ENCODE data around the gene TWSG1. TPM values are rescaled to one million over a fixed set of nuclear protein-coding genes. Genes with fewer than 3 reads are reported as not detected.

The TWSG1 gene
- polyA plus RNA-seq, 3 donors: 1.6 to 5.5 (median 3.9) TPM

DNA sequence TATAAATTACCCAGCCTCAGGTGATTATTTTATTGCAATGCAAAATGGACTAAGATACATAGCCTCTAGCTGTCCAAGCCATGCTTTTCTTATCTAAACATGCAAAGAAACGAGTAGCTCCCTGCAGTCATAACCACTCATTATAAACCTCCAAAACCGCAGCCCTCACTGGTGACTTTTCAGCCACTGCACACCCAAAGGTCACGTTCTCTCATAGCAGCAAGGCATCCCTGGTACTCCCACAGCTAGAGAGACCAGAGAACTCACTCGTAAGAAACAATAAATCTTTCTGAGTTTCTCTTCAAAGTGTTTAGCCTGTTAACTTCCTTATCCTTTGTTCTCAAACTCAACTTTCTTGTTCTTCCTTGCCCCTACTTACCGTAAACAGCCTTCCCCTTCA, 112.3 kb downstream of the TWSG1 start:
- H3K27ac Mint-ChIP-seq: no peak overlapping the region

DNA sequence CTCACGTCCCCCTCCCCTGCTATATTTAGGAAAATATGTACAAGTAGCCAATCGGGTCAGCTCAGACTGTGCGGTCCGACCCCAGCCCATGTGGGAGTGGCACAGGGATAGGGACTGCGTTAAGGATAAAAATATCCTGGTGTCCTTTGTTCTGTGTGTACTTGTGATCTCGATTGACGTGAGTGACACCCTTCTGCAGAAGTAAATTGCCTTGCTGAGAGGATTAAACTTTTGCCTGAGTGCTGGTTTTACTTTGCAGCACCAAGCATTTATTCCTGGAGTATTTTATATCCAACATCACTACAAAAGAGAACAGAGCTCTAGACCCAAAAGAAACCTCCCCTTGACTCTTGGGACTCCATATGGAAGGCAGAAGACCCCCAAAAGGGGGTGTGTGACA, 112.8 kb downstream of the TWSG1 start:
- peaks cover 10 to 27% (median 22%) of the 10 kb centered on the region in 7 donors for H3K9me3 Mint-ChIP-seq
- peaks cover 0 to 3% (median 1%) of the 10 kb centered on the region in 3 donors for H3K27me3 Mint-ChIP-seq (ENCODE audit: low read depth in 3 of 3)
- Histone ChIP-seq H3K4me3 (replicated peaks in 1 of 3; ENCODE audit: low read depth in 2 of 3, low read length in 3 of 3) (no peak overlapping the region), H3K27ac (ENCODE audit: low read depth in 1 of 2, low read length in 2 of 2) (no peak overlapping the region), H2AFZ (ENCODE audit: insufficient read depth, low read depth, low read length, poor library complexity, severe bottlenecking) (no peak overlapping the region), H3K79me2 (ENCODE audit: insufficient read depth, low read length) (no peaks in the 10 kb centered on the region), H3K4me2 (replicated peaks; ENCODE audit: extremely low read depth, low read length, poor library complexity, severe bottlenecking) (no peak overlapping the region), H4K20me1 (ENCODE audit: insufficient read depth, low read length) (no peaks in the 10 kb centered on the region), H3K9me3 (replicated peaks in 1 of 2; ENCODE audit: control insufficient read depth in 1 of 2, insufficient read depth in 1 of 2, low read length in 2 of 2) (peaks cover 7 to 25% of the 10 kb centered on the region in 2 donors), H3K4me1 (ENCODE audit: control insufficient read depth in 1 of 2, insufficient read depth in 2 of 2, low read length in 2 of 2) (no peaks in the 10 kb centered on the region), H3K36me3 (replicated peaks in 1 of 2; ENCODE audit: control insufficient read depth in 1 of 2, insufficient read depth in 2 of 2, low read length in 2 of 2) (no peaks in the 10 kb centered on the region), H3K27me3 (ENCODE audit: control insufficient read depth in 2 of 2, insufficient read depth in 2 of 2, low read length in 2 of 2) (no peaks in the 10 kb centered on the region), H3K9ac (ENCODE audit: insufficient read depth, low read length, poor library complexity, severe bottlenecking) (no peak overlapping the region)
- no peaks in the 10 kb centered on the region for H3K36me3 Mint-ChIP-seq
- TF ChIP-seq, protein P1, sequence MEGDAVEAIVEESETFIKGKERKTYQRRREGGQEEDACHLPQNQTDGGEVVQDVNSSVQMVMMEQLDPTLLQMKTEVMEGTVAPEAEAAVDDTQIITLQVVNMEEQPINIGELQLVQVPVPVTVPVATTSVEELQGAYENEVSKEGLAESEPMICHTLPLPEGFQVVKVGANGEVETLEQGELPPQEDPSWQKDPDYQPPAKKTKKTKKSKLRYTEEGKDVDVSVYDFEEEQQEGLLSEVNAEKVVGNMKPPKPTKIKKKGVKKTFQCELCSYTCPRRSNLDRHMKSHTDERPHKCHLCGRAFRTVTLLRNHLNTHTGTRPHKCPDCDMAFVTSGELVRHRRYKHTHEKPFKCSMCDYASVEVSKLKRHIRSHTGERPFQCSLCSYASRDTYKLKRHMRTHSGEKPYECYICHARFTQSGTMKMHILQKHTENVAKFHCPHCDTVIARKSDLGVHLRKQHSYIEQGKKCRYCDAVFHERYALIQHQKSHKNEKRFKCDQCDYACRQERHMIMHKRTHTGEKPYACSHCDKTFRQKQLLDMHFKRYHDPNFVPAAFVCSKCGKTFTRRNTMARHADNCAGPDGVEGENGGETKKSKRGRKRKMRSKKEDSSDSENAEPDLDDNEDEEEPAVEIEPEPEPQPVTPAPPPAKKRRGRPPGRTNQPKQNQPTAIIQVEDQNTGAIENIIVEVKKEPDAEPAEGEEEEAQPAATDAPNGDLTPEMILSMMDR (IDR thresholded peaks at IDR 0.05): no peak
- 100% methylated on average over 1 of the region's 7 CpGs for WGBS (ENCODE audit: insufficient coverage)
- H3K4me1 Mint-ChIP-seq: no peaks in the 10 kb centered on the region
- H3K27ac Mint-ChIP-seq: no peak overlapping the region
- no peak for DNase-seq
- intact Hi-C loops (cut with micrococcal nuclease): no loop called here
- H3K4me3 Mint-ChIP-seq: no peak overlapping the region

More for the DNA sequence above, 112.3 kb downstream of the TWSG1 start:
- no peaks in the 10 kb centered on the region for H3K36me3 ChIP-seq (replicated peaks in 1 of 2; ENCODE audit: control insufficient read depth in 1 of 2, insufficient read depth in 2 of 2, low read length in 2 of 2)
- no peak overlapping the region for H3K4me2 ChIP-seq (replicated peaks; ENCODE audit: extremely low read depth, low read length, poor library complexity, severe bottlenecking)
- peaks cover 7 to 25% of the 10 kb centered on the region in 2 donors for H3K9me3 ChIP-seq (replicated peaks in 1 of 2; ENCODE audit: control insufficient read depth in 1 of 2, insufficient read depth in 1 of 2, low read length in 2 of 2)
- no peak for DNase-seq
- TF ChIP-seq, protein P1 (IDR thresholded peaks at IDR 0.05): no peak
- intact Hi-C loops (cut with micrococcal nuclease): no loop called here
- H3K27ac ChIP-seq (ENCODE audit: low read depth in 1 of 2, low read length in 2 of 2): no peak overlapping the region
- H3K4me3 ChIP-seq (replicated peaks in 1 of 3; ENCODE audit: low read depth in 2 of 3, low read length in 3 of 3): no peak overlapping the region
- no peaks in the 10 kb centered on the region for H3K4me1 ChIP-seq (ENCODE audit: control insufficient read depth in 1 of 2, insufficient read depth in 2 of 2, low read length in 2 of 2)
- Mint-ChIP-seq H3K4me1 (no peaks in the 10 kb centered on the region), H3K36me3 (no peaks in the 10 kb centered on the region), H3K4me3 (no peak overlapping the region), H3K27me3 (ENCODE audit: low read depth in 3 of 3) (peaks cover 0 to 3% (median 1%) of the 10 kb centered on the region in 3 donors), H3K9me3 (peaks cover 10 to 27% (median 22%) of the 10 kb centered on the region in 7 donors)
- no peaks in the 10 kb centered on the region for H3K27me3 ChIP-seq (ENCODE audit: control insufficient read depth in 2 of 2, insufficient read depth in 2 of 2, low read length in 2 of 2)
- no peaks in the 10 kb centered on the region for H4K20me1 ChIP-seq (ENCODE audit: insufficient read depth, low read length)
- 89% methylated on average over 5 of the region's 5 CpGs for WGBS (ENCODE audit: insufficient coverage)
- no peaks in the 10 kb centered on the region for H3K79me2 ChIP-seq (ENCODE audit: insufficient read depth, low read length)
- H3K9ac ChIP-seq (ENCODE audit: insufficient read depth, low read length, poor library complexity, severe bottlenecking): no peak overlapping the region
- H2AFZ ChIP-seq (ENCODE audit: insufficient read depth, low read depth, low read length, poor library complexity, severe bottlenecking): no peak overlapping the region

Measured in CD14-positive monocyte (primary cell).